ENCODE results near the gene HNF4A.

DNA sequence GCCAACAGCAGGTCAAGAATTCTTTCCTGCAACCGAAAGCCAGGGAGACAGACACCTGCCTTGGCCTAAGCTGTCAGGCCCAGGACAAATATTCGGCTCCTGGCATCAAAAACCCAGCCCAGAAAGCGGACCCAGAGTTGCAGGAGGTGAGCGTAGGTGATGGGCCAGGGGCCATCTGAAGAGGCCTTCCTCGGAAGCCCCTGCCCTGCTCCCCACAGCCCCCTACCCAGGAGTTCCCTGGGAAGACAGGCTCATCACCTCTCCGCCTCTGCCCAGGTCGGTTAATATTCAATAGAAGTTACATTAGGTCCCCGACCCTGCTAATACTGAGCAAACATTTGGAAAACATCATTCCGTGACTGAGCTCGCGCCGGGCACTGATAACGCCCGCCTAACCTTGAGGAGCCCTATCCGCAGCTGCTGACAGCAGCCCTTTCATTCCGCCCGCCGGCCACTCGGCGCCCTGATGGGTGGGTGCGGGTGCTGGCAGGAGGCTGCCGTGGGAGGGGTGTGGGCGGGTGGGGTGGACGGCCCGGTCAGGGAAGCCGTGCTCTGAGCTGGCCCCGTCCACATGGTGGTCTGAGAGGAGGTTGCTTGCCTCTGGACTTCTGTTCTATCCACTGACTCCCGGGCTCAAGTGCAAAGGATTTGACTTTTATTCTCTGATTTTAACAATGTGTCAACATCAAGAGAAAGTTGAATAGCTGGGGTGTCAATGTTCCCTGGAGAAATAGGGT, 55.7 kb downstream of the HNF4A start:
- TF ChIP-seq CTCF (IDR thresholded peaks at IDR 0.05) (no peak), POLR2A (IDR thresholded peaks at IDR 0.05) (no peak)

All from uterus (tissue), 2 donors.